IMR-90 (cell line): Measurements from ENCODE around the gene TBX20. TPM values are rescaled to one million over a fixed set of nuclear protein-coding genes. Genes with fewer than 3 reads are reported as not detected.
"Not testable (repeated sequence)": the region's sequence is repeated elsewhere in the genome, so short reads cannot be mapped to it uniquely, and the experiment has no call there.

Source experiments
- ATAC-seq: fragments of 200-7000 bp; cut with Tn5 transposase; 2 replicates; pipeline ENCODE4 v1.9.1; 2020; ENCODE audit warnings: low read depth, mild to moderate bottlenecking, moderate library complexity
- BruUV-seq: library from RNA; stranded (reverse); fragments of 400-500 nt; replicated peaks from 2 replicates; lab custom pipeline; 2021; lab: Mats Ljungman, UMichigan
- CTCF ChIA-PET: fragments of 300-600 bp; formaldehyde crosslinking; extraction: SDS; loops from one replicate; lab custom pipeline; 2021; ENCODE audit warnings: antibody characterized with exemption; lab: Yijun Ruan, JAX
- POLR2A ChIA-PET: fragments of 300-600 bp; sonication (Branson Sonifier 250); formaldehyde crosslinking; loops from one replicate; lab custom pipeline; 2022; ENCODE audit warnings: antibody characterized with exemption; ENCODE audit not compliant: unreplicated experiment; lab: Charles Lee
- DNase-seq: peaks from one replicate; pipeline ENCODE4 v3.0.0; 2013
- H2AFZ ChIP-seq: replicated peaks from 2 replicates; pipeline ENCODE3; 2013; ENCODE audit warnings: low read length, mild to moderate bottlenecking; ENCODE audit not compliant: poor library complexity
- H2AK5ac ChIP-seq: 2 replicates; pipeline ENCODE4 v1.6.1; 2013; ENCODE audit warnings: low read depth, low read length, inconsistent platforms
- H2AK9ac ChIP-seq: replicated peaks from 2 replicates; pipeline ENCODE3; 2013; ENCODE audit warnings: mild to moderate bottlenecking, low read depth, low read length, moderate library complexity; ENCODE audit not compliant: poor library complexity
- H2BK120ac ChIP-seq: 2 replicates; pipeline ENCODE4 v1.6.1; 2013; ENCODE audit warnings: low read depth, low read length, inconsistent platforms
- H2BK15ac ChIP-seq: 3 replicates; pipeline ENCODE4 v1.6.1; 2013; ENCODE audit warnings: low read depth, low read length, inconsistent platforms
- H2BK20ac ChIP-seq: 2 replicates; pipeline ENCODE4 v1.6.1; 2013; ENCODE audit warnings: low read depth, mild to moderate bottlenecking, inconsistent platforms, low read length, moderate library complexity
- H2BK5ac ChIP-seq: 2 replicates; pipeline ENCODE4 v1.6.1; 2013; ENCODE audit warnings: mild to moderate bottlenecking, low read depth, low read length, inconsistent platforms; ENCODE audit not compliant: poor library complexity, severe bottlenecking
- H3K14ac ChIP-seq: replicated peaks from 2 replicates; pipeline ENCODE4 v1.6.1; 2013; ENCODE audit warnings: low read depth, low read length, inconsistent platforms
- H3K18ac ChIP-seq: 2 replicates; pipeline ENCODE4 v1.6.1; 2013; ENCODE audit warnings: low read depth, low read length, control low read depth
- H3K23ac ChIP-seq: 2 replicates; pipeline ENCODE4 v1.6.1; 2013; ENCODE audit warnings: low read depth, low read length, inconsistent platforms
- H3K27ac ChIP-seq: 2 replicates; pipeline ENCODE4 v1.5.1; 2013; ENCODE audit warnings: mild to moderate bottlenecking, control low read depth, low read length; ENCODE audit not compliant: insufficient read depth
- H3K27me3 ChIP-seq: 2 replicates; pipeline ENCODE4 v1.6.1; 2013; ENCODE audit warnings: low read length; ENCODE audit not compliant: control insufficient read depth, insufficient read depth
- H3K36me3 ChIP-seq: 2 replicates; pipeline ENCODE4 v1.6.1; 2013; ENCODE audit warnings: low read length, mixed read lengths; ENCODE audit not compliant: control insufficient read depth, insufficient read depth
- H3K4ac ChIP-seq: 2 replicates; pipeline ENCODE4 v1.6.1; 2013; ENCODE audit warnings: low read depth, low read length, inconsistent platforms
- H3K4me1 ChIP-seq: 2 replicates; pipeline ENCODE4 v1.6.1; 2013; ENCODE audit warnings: low read length, mixed read lengths; ENCODE audit not compliant: control insufficient read depth, insufficient read depth
- H3K4me2 ChIP-seq: 2 replicates; pipeline ENCODE4 v1.6.1; 2013; ENCODE audit warnings: low read depth, mild to moderate bottlenecking, control low read depth, low read length, moderate library complexity
- H3K4me3 ChIP-seq: 2 replicates; pipeline ENCODE4 v1.5.1; 2013; ENCODE audit warnings: low read depth, mild to moderate bottlenecking, control low read depth, low read length, moderate library complexity; ENCODE audit not compliant: insufficient read depth
- H3K56ac ChIP-seq: 2 replicates; pipeline ENCODE4 v1.6.1; 2013; ENCODE audit warnings: low read length, inconsistent platforms; ENCODE audit not compliant: insufficient read depth; ENCODE audit errors: extremely low read depth
- H3K79me1 ChIP-seq, 2 experiments: 2 replicates each; pipeline ENCODE4 v1.6.1; 2013; ENCODE audit warnings: low read length in 2 of 2, inconsistent platforms in 1 of 2, low read depth in 1 of 2
- H3K9ac ChIP-seq: 2 replicates; pipeline ENCODE4 v1.6.1; 2013; ENCODE audit warnings: low read depth, low read length, control low read depth
- H3K9me1 ChIP-seq: 2 replicates; pipeline ENCODE4 v1.6.1; 2013; ENCODE audit warnings: low read length, inconsistent platforms; ENCODE audit not compliant: insufficient read depth
- H3K9me3 ChIP-seq: 2 replicates; pipeline ENCODE4 v1.6.1; 2013; ENCODE audit warnings: low read length; ENCODE audit not compliant: control insufficient read depth, insufficient read depth
- H4K20me1 ChIP-seq: 2 replicates; pipeline ENCODE4 v1.6.1; 2013; ENCODE audit warnings: low read length, inconsistent platforms; ENCODE audit not compliant: insufficient read depth
- H4K5ac ChIP-seq: 2 replicates; pipeline ENCODE4 v1.6.1; 2013; ENCODE audit warnings: mild to moderate bottlenecking, low read depth, low read length, control low read depth
- H4K8ac ChIP-seq, 2 experiments: 2 replicates each; pipeline ENCODE4 v1.6.1; 2013; ENCODE audit warnings: low read depth in 2 of 2, low read length in 2 of 2, control low read depth in 1 of 2, inconsistent platforms in 1 of 2
- H4K91ac ChIP-seq: 2 replicates; pipeline ENCODE4 v1.6.1; 2013; ENCODE audit warnings: low read depth, low read length, inconsistent platforms; ENCODE audit not compliant: insufficient read depth
- MAFK ChIP-seq: IDR thresholded peaks from 2 replicates; pipeline ENCODE4 v1.6.1; 2012; ENCODE audit warnings: low read depth, low read length, improper control_type of control experiment
- WGBS, 2 experiments: methylation state at CpG; one replicate each; pipeline versions ENCODE4 v1.1.5 to v1.1.7; 2013; ENCODE audit warnings: missing lambda C conversion rate in 2 of 2; ENCODE audit not compliant: insufficient read length in 1 of 2; ENCODE audit errors: extremely low coverage in 2 of 2; 5-methylcytosine and 5-hydroxymethylcytosine counted together
- dilution Hi-C: fragments of 300-500 bp; cut with HindIII; formaldehyde crosslinking; loops from one replicate; pipeline ENCODE4 v1.14.3; 2018; ENCODE audit warnings: low sequenced_read_pairs; ENCODE audit not compliant: unreplicated experiment
- in situ Hi-C: fragments of 300-500 bp; cut with MboI; formaldehyde crosslinking; loops from 3 replicates; pipeline ENCODE4 v1.14.3; 2019; ENCODE audit warnings: low sequenced_read_pairs, inconsistent platforms, mixed read lengths
- intact Hi-C: fragments of 100-400 bp; cut with micrococcal nuclease; formaldehyde crosslinking; loops from 2 replicates; pipeline ENCODE4 v1.10.0; 2022
- polyA plus RNA-seq, 3 experiments: library from polyadenylated mRNA; depleted of rRNA; stranded (reverse); fragments of >200 nt; gene quantifications; 2 replicates each; pipeline ENCODE4 v1.2.3, GENCODE V29; 2012; ENCODE audit warnings: low replicate concordance in 1 of 3
- total RNA-seq: library from RNA; depleted of rRNA; stranded (reverse); fragments of >200 nt; gene quantifications from 2 replicates; pipeline ENCODE4 v1.2.3, GENCODE V29; 2012

The TBX20 gene
- total and polyA plus RNA-seq, 2 of the 4 experiments (the other 2 are of a cell fraction), result 0.15 to 0.36 TPM

DNA sequence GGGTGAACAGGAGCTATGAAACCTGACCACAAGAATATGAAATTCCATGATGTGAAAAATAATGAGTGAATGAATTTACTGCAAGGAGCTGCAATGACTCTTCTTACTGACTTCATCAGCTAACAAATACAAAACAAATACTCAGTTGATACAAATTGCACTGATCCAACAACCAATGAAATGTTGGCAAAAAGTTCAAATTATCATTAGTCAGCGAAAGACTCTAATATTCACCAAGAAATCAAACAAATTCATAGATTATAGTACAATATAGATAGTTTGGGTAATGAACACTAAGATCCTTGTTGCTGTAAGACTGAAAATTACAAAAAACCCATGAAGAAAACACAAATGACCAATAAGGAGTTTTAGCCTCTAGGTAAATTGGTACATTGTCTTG lies 49.0 kb downstream of the TBX20 start:
- H2BK20ac ChIP-seq, BruUV-seq, H3K79me1 ChIP-seq, H4K20me1 ChIP-seq, H2BK120ac ChIP-seq, H2AFZ ChIP-seq, H3K27me3 ChIP-seq, H3K23ac ChIP-seq, H2BK15ac ChIP-seq, H3K4me2 ChIP-seq, H3K36me3 ChIP-seq, dilution Hi-C loops, ATAC-seq, H3K4ac ChIP-seq, H3K9ac ChIP-seq, CTCF ChIA-PET, H3K27ac ChIP-seq, H3K18ac ChIP-seq, H2AK9ac ChIP-seq, H2BK5ac ChIP-seq, DNase-seq, intact Hi-C loops, H3K14ac ChIP-seq, H3K4me1 ChIP-seq, H3K9me3 ChIP-seq, H4K8ac ChIP-seq, H2AK5ac ChIP-seq, H3K4me3 ChIP-seq, in situ Hi-C loops, H4K91ac ChIP-seq, H3K9me1 ChIP-seq, H4K5ac ChIP-seq, H3K56ac ChIP-seq, POLR2A ChIA-PET: not testable (repeated sequence)
- peak; percentile 47 for TF ChIP-seq MAFK
- WGBS, 2 experiments, result no CpG with 5 or more reads among the region's 1 CpG

DNA sequence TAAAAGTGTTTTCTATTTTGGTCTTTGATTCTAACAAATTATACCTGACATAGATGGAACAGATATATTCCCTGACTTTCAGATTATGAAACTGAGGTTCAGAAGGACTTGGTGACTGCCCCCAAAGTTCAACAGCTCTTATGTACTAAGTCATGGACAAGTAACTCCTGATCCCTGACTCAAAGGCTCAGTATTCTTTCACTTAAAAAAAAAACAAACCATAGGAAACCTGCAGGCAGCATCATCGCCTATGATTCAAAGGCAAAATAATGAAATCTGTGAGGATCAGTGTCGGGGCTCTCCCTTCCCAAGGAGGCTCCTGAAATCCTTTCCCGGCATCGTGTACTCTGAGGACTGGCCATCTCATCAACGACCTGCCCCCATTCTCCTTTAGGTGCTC lies 49.9 kb downstream of the TBX20 start:
- H3K9me1 ChIP-seq, CTCF ChIA-PET, H3K4ac ChIP-seq, H3K23ac ChIP-seq, H2AK5ac ChIP-seq, BruUV-seq, H3K4me1 ChIP-seq, POLR2A ChIA-PET, H3K9me3 ChIP-seq, in situ Hi-C loops, H3K79me1 ChIP-seq, H2AK9ac ChIP-seq, H2BK15ac ChIP-seq, H3K18ac ChIP-seq, H4K5ac ChIP-seq, H2AFZ ChIP-seq, intact Hi-C loops, H2BK5ac ChIP-seq, H3K27me3 ChIP-seq, ATAC-seq, H4K20me1 ChIP-seq, H3K4me2 ChIP-seq, H2BK120ac ChIP-seq, dilution Hi-C loops, H3K36me3 ChIP-seq, H2BK20ac ChIP-seq, H3K27ac ChIP-seq, H4K8ac ChIP-seq, H3K4me3 ChIP-seq, H3K14ac ChIP-seq, H3K56ac ChIP-seq, H4K91ac ChIP-seq, H3K9ac ChIP-seq: not testable (repeated sequence)
- peak; percentile 1 for DNase-seq
- WGBS, 2 experiments, result no CpG with 5 or more reads among the region's 5 CpGs
